Suprapubic skin (tissue), 4 donors: ENCODE results near the gene KLKB1.
"Not testable (repeated sequence)": the region's sequence is repeated elsewhere in the genome, so short reads cannot be mapped to it uniquely, and the experiment has no call there.

ENCODE experiments used
- CTCF ChIP-seq, 2 donors: fragments of 200-600 bp in 1 of 2; fragments of 450-650 bp in 1 of 2; sonication (generic) in 1 of 2; IDR thresholded peaks; one replicate each; pipeline ENCODE4 v1.5.1; 2016 to 2019; ENCODE audit warnings: antibody characterized with exemption in 2 of 2, mild to moderate bottlenecking in 1 of 2, moderate library complexity in 1 of 2
- EP300 ChIP-seq: sonication (generic); formaldehyde crosslinking; IDR thresholded peaks from one replicate; pipeline ENCODE4 v1.6.1; 2017; ENCODE audit warnings: antibody characterized with exemption
- POLR2A ChIP-seq, 2 donors: fragments of 450-650 bp; IDR thresholded peaks; one replicate each; pipeline ENCODE4 v1.6.1; 2017; ENCODE audit warnings: antibody characterized with exemption in 2 of 2, mild to moderate bottlenecking in 2 of 2, moderate library complexity in 2 of 2
- POLR2AphosphoS5 ChIP-seq, 3 donors: sonication (generic); formaldehyde crosslinking; IDR thresholded peaks; one replicate each; pipeline ENCODE4 v1.6.1; 2017; ENCODE audit warnings: antibody characterized with exemption in 3 of 3

GRCh38 chr4:186273392-186273789 lies 46.1 kb downstream of the KLKB1 start:
- TF ChIP-seq POLR2A (IDR thresholded peaks at IDR 0.05); CTCF (IDR thresholded peaks at IDR 0.05); EP300; POLR2AphosphoS5 (IDR thresholded peaks at IDR 0.05): not testable (repeated sequence)
